ENCODE results near the gene SNRNP48.

Gene SNRNP48

GRCh38 chr6:7644417-7644816 is 54.4 kb downstream of the SNRNP48 start:
- no peak for TF ChIP-seq CTCF (IDR thresholded peaks at IDR 0.05; ENCODE audit: low read depth, low read length)
- no peak overlapping the region for H3K4me3 ChIP-seq (ENCODE audit: low read depth, low read length)

GRCh38 chr6:7646394-7646793 is 56.4 kb downstream of the SNRNP48 start:
- no peak overlapping the region for H3K4me3 ChIP-seq (ENCODE audit: low read depth, low read length)
- TF ChIP-seq CTCF (IDR thresholded peaks at IDR 0.05; ENCODE audit: low read depth, low read length): no peak

- no peak overlapping the region for H3K4me3 ChIP-seq (ENCODE audit: low read depth, low read length)
- TF ChIP-seq CTCF (IDR thresholded peaks at IDR 0.05; ENCODE audit: low read depth, low read length): no peak
Measured at GRCh38 chr6:7647504-7647903, 57.5 kb downstream of the SNRNP48 start.

GRCh38 chr6:7649037-7649810 is 59.2 kb downstream of the SNRNP48 start:
- no peak for TF ChIP-seq CTCF (IDR thresholded peaks at IDR 0.05; ENCODE audit: low read depth, low read length)
- H3K4me3 ChIP-seq (ENCODE audit: low read depth, low read length): no peak overlapping the region

GRCh38 chr6:7650878-7651277 is 60.9 kb downstream of the SNRNP48 start:
- no peak overlapping the region for H3K4me3 ChIP-seq (ENCODE audit: low read depth, low read length)
- no peak for TF ChIP-seq CTCF (IDR thresholded peaks at IDR 0.05; ENCODE audit: low read depth, low read length)

GRCh38 chr6:7652957-7653356 is 63.0 kb downstream of the SNRNP48 start:
- no peak overlapping the region for H3K4me3 ChIP-seq (ENCODE audit: low read depth, low read length)
- no peak for TF ChIP-seq CTCF (IDR thresholded peaks at IDR 0.05; ENCODE audit: low read depth, low read length)

GRCh38 chr6:7656355-7656754 is 66.4 kb downstream of the SNRNP48 start:
- no peak for TF ChIP-seq CTCF (IDR thresholded peaks at IDR 0.05; ENCODE audit: low read depth, low read length)

More at GRCh38 chr6:7656355-7656754, 66.4 kb downstream of the SNRNP48 start:
- no peak overlapping the region for H3K4me3 ChIP-seq (ENCODE audit: low read depth, low read length)
